Measurements from ENCODE around the gene SYT9. TPM values are rescaled to one million over a fixed set of nuclear protein-coding genes. Genes with fewer than 3 reads are reported as not detected.

SYT9 gene
- total RNA-seq, 2 experiments from 2014 or later: not detected

DNA sequence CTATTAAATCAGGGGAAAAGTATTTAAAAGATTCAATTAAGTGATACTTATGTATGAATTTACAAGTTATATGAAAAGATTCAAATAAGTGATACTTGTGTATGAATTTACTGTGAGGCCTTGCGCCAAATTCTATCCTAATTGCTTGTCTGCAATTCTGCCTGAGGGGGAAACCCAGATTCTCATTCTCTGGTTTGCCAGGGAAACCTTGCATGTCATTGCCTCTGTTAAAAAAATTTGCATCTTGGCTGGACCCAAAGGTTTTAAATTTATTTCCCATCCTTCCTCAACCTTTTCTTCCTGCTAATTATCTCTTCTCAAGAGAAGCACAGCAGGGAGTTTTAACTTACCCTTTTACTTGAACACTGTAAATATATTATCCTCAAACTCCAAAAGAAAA is 247.4 kb downstream of the SYT9 start:
- Mint-ChIP-seq H3K36me3 (ENCODE audit: low read depth) (no peaks in the 10 kb centered on the region), H3K4me3 (no peak overlapping the region), H3K27ac (no peak overlapping the region), H3K9me3 (no peaks in the 10 kb centered on the region), H3K27me3 (no peaks in the 10 kb centered on the region), H3K4me1 (no peaks in the 10 kb centered on the region)
- CTCF ChIA-PET: interaction anchor here (1.1 kb wide), 1 partner anchor 26 kb away, joined by 4 read pairs; no protein-coding TSS in a partner anchor
- DNase-seq: no peak
- POLR2A ChIA-PET: no interaction called here

DNA sequence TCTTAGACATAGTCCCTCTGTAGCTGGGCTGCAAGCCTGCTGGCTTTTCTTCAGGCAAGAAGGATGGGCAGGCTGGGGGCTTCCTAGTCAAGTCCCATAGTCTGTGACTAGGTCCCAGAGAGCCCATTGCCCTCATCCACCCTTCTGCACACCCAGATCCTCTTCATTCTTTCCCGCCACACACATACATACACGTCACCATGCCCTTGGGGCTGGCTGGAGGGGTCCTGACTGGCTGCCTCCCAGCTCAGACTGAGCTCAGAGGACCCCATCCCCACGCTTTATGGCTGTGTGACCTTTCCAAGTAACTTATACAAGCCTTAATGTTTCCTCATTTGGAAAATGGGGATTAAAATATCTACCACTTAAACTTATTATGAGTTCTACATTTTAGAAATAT is 248.5 kb downstream of the SYT9 start:
- no peak overlapping the region for H3K4me3 Mint-ChIP-seq
- H3K27me3 Mint-ChIP-seq: no peaks in the 10 kb centered on the region
- DNase-seq: no peak
- POLR2A ChIA-PET: no interaction called here
- H3K36me3 Mint-ChIP-seq (ENCODE audit: low read depth): no peaks in the 10 kb centered on the region
- H3K9me3 Mint-ChIP-seq: no peaks in the 10 kb centered on the region
- H3K4me1 Mint-ChIP-seq: no peaks in the 10 kb centered on the region
- CTCF ChIA-PET: interaction anchor here (0.6 to 1.1 kb wide), 2 partner anchors 27 to 1362 kb away, joined by 4 to 7 read pairs; no protein-coding TSS in a partner anchor
- H3K27ac Mint-ChIP-seq: no peak overlapping the region

DNA sequence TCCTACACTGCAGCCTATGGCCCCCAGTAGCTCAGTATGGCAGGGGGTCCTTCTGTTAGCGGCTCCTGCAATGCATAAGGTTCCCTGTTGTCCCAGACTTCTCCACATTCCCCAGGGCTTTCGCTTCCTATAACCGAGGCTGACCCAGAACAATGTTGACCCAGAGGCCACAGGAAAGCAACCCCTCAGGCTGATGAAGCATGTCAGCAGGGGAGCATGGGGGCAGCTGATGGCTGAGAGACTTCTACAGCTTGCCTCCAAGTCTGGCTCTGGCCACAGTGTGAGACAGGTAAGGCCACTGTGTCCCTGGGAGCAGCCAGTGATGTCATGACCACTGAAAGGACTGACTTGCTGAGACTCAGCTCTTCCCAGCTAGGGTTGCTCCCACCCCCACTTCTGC is 249.5 kb downstream of the SYT9 start:
- Mint-ChIP-seq H3K36me3 (ENCODE audit: low read depth) (no peaks in the 10 kb centered on the region), H3K4me3 (no peak overlapping the region), H3K27ac (no peak overlapping the region), H3K4me1 (no peaks in the 10 kb centered on the region), H3K27me3 (no peaks in the 10 kb centered on the region), H3K9me3 (no peaks in the 10 kb centered on the region)
- ChIA-PET CTCF (interaction anchor here (1.0 to 1.7 kb wide), 2 partner anchors 10 to 12 kb away, joined by 3 to 6 read pairs; partner anchors contain the start of gene PPFIBP2), POLR2A (no interaction called here)
- no peak for DNase-seq

DNA sequence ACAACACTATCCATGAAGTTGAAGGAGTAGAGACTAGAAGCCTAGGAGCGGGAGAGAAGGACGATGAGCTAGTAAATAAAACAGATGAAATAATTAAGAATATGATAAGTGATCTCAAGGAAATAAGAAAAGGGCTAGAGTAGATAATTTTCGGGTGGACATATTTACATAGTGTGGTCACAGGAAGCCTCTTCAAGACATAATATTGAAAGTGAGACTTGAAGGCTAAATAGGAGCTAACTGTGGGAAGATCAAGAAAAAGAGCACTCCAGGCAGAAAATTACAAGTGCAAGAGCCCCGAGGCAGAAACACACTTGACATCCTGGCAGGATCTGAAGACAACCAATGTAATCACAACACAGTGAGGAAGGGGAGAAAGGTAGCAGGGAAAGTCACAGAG is 250.2 kb downstream of the SYT9 start:
- ChIA-PET CTCF (interaction anchor here (1.0 to 1.7 kb wide), 2 partner anchors 11 to 12 kb away, joined by 3 to 6 read pairs; partner anchors contain the start of gene PPFIBP2), POLR2A (no interaction called here)
- no peak for DNase-seq
- Mint-ChIP-seq H3K36me3 (ENCODE audit: low read depth) (no peaks in the 10 kb centered on the region), H3K4me3 (no peak overlapping the region), H3K27ac (no peak overlapping the region), H3K27me3 (peaks cover 4% of the 10 kb centered on the region), H3K4me1 (no peaks in the 10 kb centered on the region), H3K9me3 (no peaks in the 10 kb centered on the region)

DNA sequence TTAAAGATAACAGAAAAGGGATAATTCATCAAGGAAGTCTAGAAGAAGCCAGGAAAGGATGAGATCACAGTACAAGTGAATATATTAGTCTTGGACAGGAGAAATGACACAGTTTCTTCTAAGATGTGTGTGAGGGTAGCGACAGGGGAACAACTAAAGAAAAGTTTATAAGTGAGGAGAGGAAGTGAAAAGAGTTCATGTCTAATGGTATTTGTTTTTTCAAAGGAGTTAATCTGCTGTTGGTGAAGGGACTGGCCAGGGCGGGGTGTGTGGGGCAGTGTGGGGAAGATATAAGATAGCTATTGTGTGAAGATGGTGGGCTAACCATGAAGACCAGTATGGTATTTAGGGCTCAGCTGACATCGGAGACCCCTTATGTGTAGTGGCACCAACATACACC is 254.5 kb downstream of the SYT9 start:
- Mint-ChIP-seq H3K27me3 (peaks cover 4% of the 10 kb centered on the region), H3K4me1 (peaks cover 1% of the 10 kb centered on the region), H3K27ac (no peak overlapping the region), H3K36me3 (ENCODE audit: low read depth) (no peaks in the 10 kb centered on the region), H3K4me3 (no peak overlapping the region), H3K9me3 (no peaks in the 10 kb centered on the region)
- CTCF ChIA-PET: interaction anchor here (0.6 to 1.3 kb wide), 3 partner anchors 12 to 65 kb away, joined by 3 read pairs; no protein-coding TSS in a partner anchor
- POLR2A ChIA-PET: no interaction called here
- no peak for DNase-seq

DNA sequence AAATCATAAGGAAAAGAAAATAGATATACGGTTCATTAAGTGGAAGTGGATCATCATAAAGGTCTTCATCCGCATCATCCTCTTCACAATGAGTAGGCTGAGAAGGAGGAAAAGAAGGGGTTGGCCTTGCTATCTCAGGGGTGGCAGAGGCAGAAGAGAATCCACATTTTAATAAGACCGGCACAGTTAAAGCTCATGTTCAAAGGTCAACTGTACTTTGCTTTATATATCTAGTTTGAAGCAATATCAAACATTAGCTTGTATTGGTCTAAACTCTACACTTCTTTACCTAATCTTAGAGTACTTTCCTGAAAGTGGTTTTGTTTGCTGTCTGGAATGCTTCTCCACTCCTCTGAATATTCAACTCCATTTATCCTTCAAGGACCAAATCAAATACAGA is 256.4 kb downstream of the SYT9 start:
- ChIA-PET POLR2A (no interaction called here), CTCF (interaction anchor here (0.5 kb wide), 1 partner anchor 840 kb away, joined by 3 read pairs; no protein-coding TSS in a partner anchor)
- DNase-seq: no peak
- H3K4me1 Mint-ChIP-seq: peaks cover 20% of the 10 kb centered on the region
- H3K4me3 Mint-ChIP-seq: no peak overlapping the region
- H3K27ac Mint-ChIP-seq: no peak overlapping the region
- no peaks in the 10 kb centered on the region for H3K9me3 Mint-ChIP-seq
- peaks cover 4% of the 10 kb centered on the region for H3K27me3 Mint-ChIP-seq
- H3K36me3 Mint-ChIP-seq (ENCODE audit: low read depth): no peaks in the 10 kb centered on the region

DNA sequence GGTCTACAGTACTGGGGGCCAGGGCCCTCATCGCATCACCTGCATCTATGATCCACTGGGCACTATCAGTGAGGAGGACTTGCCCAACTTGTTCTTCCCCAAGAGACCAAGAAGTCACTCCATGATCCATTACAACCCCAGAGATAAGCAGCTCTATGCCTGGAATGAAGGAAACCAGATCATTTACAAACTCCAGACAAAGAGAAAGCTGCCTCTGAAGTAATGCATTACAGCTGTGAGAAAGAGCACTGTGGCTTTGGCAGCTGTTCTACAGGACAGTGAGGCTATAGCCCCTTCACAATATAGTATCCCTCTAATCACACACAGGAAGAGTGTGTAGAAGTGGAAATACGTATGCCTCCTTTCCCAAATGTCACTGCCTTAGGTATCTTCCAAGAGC is 258.3 kb downstream of the SYT9 start:
- no peak for DNase-seq
- H3K4me1 Mint-ChIP-seq: peaks cover 28% of the 10 kb centered on the region
- peaks cover 2% of the 10 kb centered on the region for H3K36me3 Mint-ChIP-seq (ENCODE audit: low read depth)
- no peak overlapping the region for H3K4me3 Mint-ChIP-seq
- no peaks in the 10 kb centered on the region for H3K9me3 Mint-ChIP-seq
- CTCF ChIA-PET: interaction anchor here (0.5 to 1.7 kb wide), 2 partner anchors 35 to 147 kb away, joined by 4 to 5 read pairs; no protein-coding TSS in a partner anchor
- no peak overlapping the region for H3K27ac Mint-ChIP-seq
- peaks cover 11% of the 10 kb centered on the region for H3K27me3 Mint-ChIP-seq
- POLR2A ChIA-PET: no interaction called here

DNA sequence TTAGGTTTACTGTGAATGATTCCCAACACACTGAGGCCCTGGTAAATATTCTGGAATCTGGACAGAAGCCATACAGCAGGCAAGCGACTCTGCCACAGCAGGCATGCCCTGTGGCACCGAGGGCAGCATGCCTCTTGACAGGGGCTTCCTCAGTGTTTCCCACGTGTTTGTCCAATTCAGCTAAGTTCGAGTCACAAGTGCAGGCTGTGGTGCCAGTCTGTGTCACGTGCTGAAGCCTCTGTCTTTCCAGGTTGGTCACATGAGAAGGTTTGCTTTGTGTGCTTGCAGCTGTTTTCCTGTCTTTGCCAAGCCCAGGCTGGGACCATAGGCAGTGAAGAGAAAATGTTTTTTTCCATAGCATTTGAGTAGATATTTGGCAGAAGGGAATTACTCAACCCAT is 259.7 kb downstream of the SYT9 start:
- CTCF ChIA-PET: interaction anchor here (1.7 kb wide), 1 partner anchor 146 kb away, joined by 5 read pairs; no protein-coding TSS in a partner anchor
- POLR2A ChIA-PET: no interaction called here
- DNase-seq: no peak
- no peaks in the 10 kb centered on the region for H3K9me3 Mint-ChIP-seq
- peaks cover 17% of the 10 kb centered on the region for H3K27me3 Mint-ChIP-seq
- peaks cover 9% of the 10 kb centered on the region for H3K36me3 Mint-ChIP-seq (ENCODE audit: low read depth)
- H3K4me3 Mint-ChIP-seq: no peak overlapping the region
- peaks cover 41% of the 10 kb centered on the region for H3K4me1 Mint-ChIP-seq
- no peak overlapping the region for H3K27ac Mint-ChIP-seq

DNA sequence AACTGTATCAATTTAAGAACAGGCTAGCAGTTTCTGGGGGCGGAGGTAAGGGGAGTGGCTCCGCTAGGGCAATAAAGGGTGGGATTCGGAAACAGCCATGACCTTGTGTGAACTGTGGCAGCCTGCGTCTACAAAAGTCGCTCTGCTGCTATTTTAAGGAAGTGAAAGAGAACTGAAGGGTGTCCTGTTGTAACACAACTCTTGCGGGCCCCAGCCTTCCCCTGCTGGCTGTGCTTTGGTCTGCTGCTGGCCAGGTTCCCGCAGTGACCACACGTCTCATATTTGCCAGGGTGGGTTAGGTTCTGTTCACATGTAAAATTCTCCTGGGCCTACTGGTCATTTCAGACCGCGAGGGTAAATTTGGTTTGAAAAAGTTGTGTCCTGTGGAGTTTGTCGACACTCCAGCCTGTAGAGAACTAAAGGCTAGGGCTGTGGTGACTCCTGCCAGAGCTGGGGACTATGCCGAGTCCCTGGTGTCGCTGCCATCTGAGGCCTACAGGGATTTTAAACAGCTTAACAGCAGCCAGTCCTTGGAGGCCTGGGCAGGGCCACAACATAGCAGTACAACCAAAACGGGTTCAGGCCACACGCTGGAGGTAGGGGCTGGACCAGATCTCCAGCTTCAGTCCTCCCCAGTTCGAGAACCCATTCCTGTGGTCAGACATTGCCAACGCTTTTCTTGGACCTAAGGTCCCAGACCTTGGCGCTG is 261.0 kb downstream of the SYT9 start:
- Mint-ChIP-seq H3K4me1 (peaks cover 53% of the 10 kb centered on the region), H3K4me3 (peak overlapping the region; percentile 90), H3K27ac (peak overlapping the region; percentile 91), H3K27me3 (peaks cover 13% of the 10 kb centered on the region), H3K9me3 (no peaks in the 10 kb centered on the region), H3K36me3 (ENCODE audit: low read depth) (peaks cover 15% of the 10 kb centered on the region)
- DNase-seq: peak; percentile 17
- POLR2A ChIA-PET: interaction anchor here (1.0 kb wide), 1 partner anchor 9 kb away, joined by 3 read pairs; no protein-coding TSS in a partner anchor
- CTCF ChIA-PET: interaction anchor here (1.0 to 2.1 kb wide), 8 partner anchors 8 to 982 kb away, joined by 3 to 12 read pairs (median 6); no protein-coding TSS in a partner anchor

DNA sequence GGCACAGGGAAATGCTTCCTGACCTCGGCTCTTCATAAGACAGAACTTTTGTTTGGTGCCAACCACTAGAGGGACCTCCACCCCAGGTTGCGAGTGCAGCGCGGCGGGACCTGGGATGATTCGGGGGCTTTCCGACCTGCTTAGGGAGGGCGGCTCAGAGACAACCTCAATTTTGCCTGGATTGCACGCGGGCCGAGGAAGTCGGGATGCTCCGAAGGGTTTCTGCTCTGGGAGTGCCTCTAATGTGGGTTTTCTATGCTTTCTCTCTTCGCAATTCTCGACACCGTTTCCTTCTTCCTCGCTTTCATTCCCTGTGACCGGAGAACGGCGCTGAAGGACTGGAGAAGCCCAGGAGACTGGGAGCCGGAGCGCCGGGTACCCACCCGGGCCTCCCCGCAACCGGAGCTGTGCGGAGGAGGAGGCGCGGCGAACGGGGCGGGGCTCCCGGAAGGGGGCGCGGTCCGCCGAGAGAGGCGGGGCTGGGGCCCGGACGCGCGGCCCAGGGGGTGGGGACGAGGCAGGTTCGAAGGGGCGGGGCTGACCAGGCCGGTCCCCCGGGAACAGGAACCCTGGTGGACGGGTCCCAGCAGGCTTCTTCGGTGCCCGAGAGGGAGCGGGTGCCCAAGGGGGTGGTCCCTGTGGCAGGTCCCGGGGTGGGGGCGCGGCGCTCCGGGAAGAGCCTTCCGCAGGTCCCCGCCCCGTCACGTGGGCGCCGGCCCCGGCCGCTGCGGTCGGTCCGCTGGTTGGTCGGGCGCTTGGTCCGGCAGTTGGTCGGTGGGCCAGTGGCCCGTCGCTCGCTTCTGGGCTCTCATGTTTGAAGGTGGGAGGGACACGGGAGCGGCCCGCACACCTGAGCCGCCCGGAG is 261.8 kb downstream of the SYT9 start, which contains the start of gene PPFIBP2:
PPFIBP2 (plus strand) TSS at position 766 of the 865 bp plus-strand sequence. CDS start 35,477 bp downstream, outside the sequence.
- CTCF ChIA-PET: interaction anchor here (0.7 to 2.1 kb wide), 10 partner anchors 9 to 982 kb away, joined by 3 to 12 read pairs (median 6); no protein-coding TSS in a partner anchor
- Mint-ChIP-seq H3K27ac (peak within 1 kb of the TSS; percentile 91), H3K9me3 (no peaks in the 10 kb centered on the region), H3K36me3 (ENCODE audit: low read depth) (peaks cover 18% of the 10 kb centered on the region), H3K27me3 (peaks cover 13% of the 10 kb centered on the region), H3K4me1 (peaks cover 55% of the 10 kb centered on the region), H3K4me3 (peak within 1 kb of the TSS; percentile 90)
- POLR2A ChIA-PET: interaction anchor here (1.0 kb wide), 1 partner anchor 8 kb away, joined by 3 read pairs; no protein-coding TSS in a partner anchor
- DNase-seq: peak; percentile 80

DNA sequence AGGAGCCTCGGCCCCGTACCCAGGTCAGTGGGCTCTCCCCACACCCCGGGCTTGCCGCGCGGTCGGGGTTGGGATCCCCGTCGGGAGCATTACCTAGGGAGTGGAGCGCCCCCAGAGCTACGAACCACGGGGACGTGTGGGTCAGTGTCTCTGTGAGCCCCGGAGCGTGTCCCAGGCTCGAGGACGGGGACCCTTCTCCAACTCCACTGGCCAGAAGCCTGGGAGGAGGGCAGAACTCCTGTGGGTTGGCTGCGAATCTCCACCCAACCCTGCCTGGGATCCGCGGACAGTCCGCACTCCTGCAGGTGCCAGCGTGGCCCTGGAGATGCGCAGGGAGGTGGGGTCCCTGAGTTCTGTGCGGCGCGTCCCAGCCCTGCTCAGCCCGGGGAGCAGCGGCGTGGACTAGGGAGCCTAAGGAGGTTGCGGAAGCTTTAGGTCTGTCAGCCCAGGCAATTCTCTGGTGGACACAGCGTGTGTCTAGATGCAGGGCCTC is 262.4 kb downstream of the SYT9 start:
- DNase-seq: peak; percentile 26
- POLR2A ChIA-PET: no interaction called here
- CTCF ChIA-PET: interaction anchor here (0.7 to 2.1 kb wide), 10 partner anchors 8 to 983 kb away, joined by 3 to 12 read pairs (median 6); no protein-coding TSS in a partner anchor

DNA sequence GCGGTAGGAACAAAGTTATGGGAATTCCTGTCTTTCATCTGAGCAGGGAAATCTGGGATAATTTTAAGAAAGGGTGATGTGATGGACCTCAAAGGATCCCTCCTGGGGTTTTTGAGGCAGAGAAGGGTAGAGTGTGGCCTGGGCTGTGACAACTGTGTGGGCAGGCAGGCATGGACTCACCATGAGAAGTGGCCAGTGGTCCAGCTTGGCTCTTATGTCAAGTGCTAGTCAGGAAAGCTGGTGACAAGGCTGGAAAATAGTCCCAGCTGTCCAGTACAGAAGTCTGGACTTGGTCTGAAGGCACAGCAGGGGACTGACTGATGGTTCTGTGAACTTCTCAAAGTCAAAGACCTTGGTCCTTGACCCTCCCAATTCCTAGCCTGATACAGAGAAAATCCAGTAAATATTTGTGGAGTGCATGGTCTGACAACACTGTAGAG is 263.8 kb downstream of the SYT9 start:
- CTCF ChIA-PET: interaction anchor here (1.6 kb wide), 1 partner anchor 22 kb away, joined by 4 read pairs; no protein-coding TSS in a partner anchor
- H3K27ac Mint-ChIP-seq: no peak overlapping the region

More for the DNA sequence above, 262.4 kb downstream of the SYT9 start:
- peaks cover 57% of the 10 kb centered on the region for H3K4me1 Mint-ChIP-seq
- H3K36me3 Mint-ChIP-seq (ENCODE audit: low read depth): peaks cover 21% of the 10 kb centered on the region
- peaks cover 13% of the 10 kb centered on the region for H3K27me3 Mint-ChIP-seq
- peak overlapping the region; percentile 41 for H3K27ac Mint-ChIP-seq
- H3K9me3 Mint-ChIP-seq: peaks cover 4% of the 10 kb centered on the region
- H3K4me3 Mint-ChIP-seq: peak overlapping the region; percentile 90

More for the DNA sequence above, 263.8 kb downstream of the SYT9 start:
- POLR2A ChIA-PET: no interaction called here
- peak overlapping the region; percentile 90 for H3K4me3 Mint-ChIP-seq
- H3K9me3 Mint-ChIP-seq: peaks cover 5% of the 10 kb centered on the region
- H3K36me3 Mint-ChIP-seq (ENCODE audit: low read depth): peaks cover 26% of the 10 kb centered on the region
- peaks cover 60% of the 10 kb centered on the region for H3K4me1 Mint-ChIP-seq
- DNase-seq: no peak
- H3K27me3 Mint-ChIP-seq: peaks cover 13% of the 10 kb centered on the region
